OCI-LY1 (cell line): Measurements from ENCODE around the gene ST3GAL3.

Source experiments
- CTCF ChIP-seq: fragments of 200-600 bp; sonication (generic), shearing (Covaris generic); IDR thresholded peaks from 2 replicates; pipeline ENCODE4 v1.5.1; 2017; ENCODE audit warnings: mild to moderate bottlenecking, antibody characterized with exemption, low read length, moderate library complexity, mixed read lengths
- EZH2 ChIP-seq: fragments of 200-600 bp; sonication (generic), shearing (Covaris generic); IDR thresholded peaks from 2 replicates; pipeline ENCODE4 v1.8.0; 2017; ENCODE audit warnings: borderline replicate concordance, mixed run types, mild to moderate bottlenecking, antibody characterized with exemption, low read length, moderate library complexity, mixed read lengths

GRCh38 chr1:43963006-43963405, 255.7 kb downstream of the ST3GAL3 start:
- TF ChIP-seq CTCF (no peak), EZH2 (no peak)
